Osteoblast (primary cell): ENCODE measurements around the gene SHROOM3. TPM values are rescaled to one million over a fixed set of nuclear protein-coding genes. Genes with fewer than 3 reads are reported as not detected.

ENCODE experiments used
- DNase-seq: peaks from one replicate; pipeline ENCODE4 v3.0.0; 2011; ENCODE audit warnings: low spot score, mixed read lengths; ENCODE audit not compliant: insufficient read length; ENCODE audit errors: missing footprints
- H2AFZ ChIP-seq: 2 replicates; pipeline ENCODE4 v1.6.0; 2011; ENCODE audit warnings: mild to moderate bottlenecking, low read length
- H3K27ac ChIP-seq: 2 replicates; pipeline ENCODE4 v1.5.1; 2011; ENCODE audit warnings: mild to moderate bottlenecking, low read depth, low read length, moderate library complexity
- H3K27me3 ChIP-seq: 2 replicates; pipeline ENCODE4 v1.6.0; 2012; ENCODE audit warnings: mild to moderate bottlenecking, control low read depth, inconsistent platforms, low read length, moderate library complexity; ENCODE audit not compliant: insufficient read depth
- H3K36me3 ChIP-seq: 2 replicates; pipeline ENCODE4 v1.5.1; 2011; ENCODE audit warnings: mild to moderate bottlenecking, low read length, control low read depth, moderate library complexity; ENCODE audit not compliant: insufficient read depth
- H3K4me1 ChIP-seq: 2 replicates; pipeline ENCODE4 v1.5.1; 2011; ENCODE audit warnings: mild to moderate bottlenecking, low read length, control low read depth, moderate library complexity; ENCODE audit not compliant: insufficient read depth
- H3K4me2 ChIP-seq: 2 replicates; pipeline ENCODE4 v1.6.0; 2011; ENCODE audit warnings: mild to moderate bottlenecking, low read length; ENCODE audit not compliant: insufficient read depth
- H3K4me3 ChIP-seq: fragments of 200-600 bp; sonication (generic); 3 replicates; pipeline ENCODE4 v1.5.1; 2012; ENCODE audit warnings: mild to moderate bottlenecking, low read length, inconsistent platforms; ENCODE audit not compliant: insufficient read depth
- H3K79me2 ChIP-seq: 2 replicates; pipeline ENCODE4 v1.6.0; 2012; ENCODE audit warnings: mild to moderate bottlenecking, low read length, control low read depth, inconsistent platforms; ENCODE audit not compliant: insufficient read depth
- H3K9me3 ChIP-seq: 2 replicates; pipeline ENCODE4 v1.5.1; 2011; ENCODE audit warnings: low read depth, low read length, control low read depth
- H4K20me1 ChIP-seq: 2 replicates; pipeline ENCODE4 v1.6.0; 2012; ENCODE audit warnings: mild to moderate bottlenecking, low read length, control low read depth; ENCODE audit not compliant: insufficient read depth
- CTCF ChIP-seq: IDR thresholded peaks from 2 replicates; pipeline ENCODE4 v1.5.1; 2011; ENCODE audit warnings: mild to moderate bottlenecking, low read depth, low read length, moderate library complexity; ENCODE audit errors: extremely low read depth
- total RNA-seq: library from RNA; depleted of rRNA; stranded (reverse); fragments of >200 nt; gene quantifications from 2 replicates; pipeline ENCODE4 v1.2.3, GENCODE V29; 2012

The SHROOM3 gene
- total RNA-seq, 1 donor = 9.8 TPM

GRCh38 chr4:76714226-76714625 is 279.2 kb downstream of the SHROOM3 start:
- Histone ChIP-seq H3K4me1 (peaks cover 5% of the 10 kb centered on the region), H3K4me3 (no peak overlapping the region), H3K36me3 (peaks cover 12% of the 10 kb centered on the region), H3K4me2 (no peak overlapping the region), H3K9me3 (no peaks in the 10 kb centered on the region), H3K27ac (no peak overlapping the region), H4K20me1 (no peaks in the 10 kb centered on the region), H3K79me2 (peaks cover 4% of the 10 kb centered on the region), H3K27me3 (no peaks in the 10 kb centered on the region), H2AFZ (no peak overlapping the region)
- no peak for DNase-seq
- no peak for TF ChIP-seq CTCF

DNA sequence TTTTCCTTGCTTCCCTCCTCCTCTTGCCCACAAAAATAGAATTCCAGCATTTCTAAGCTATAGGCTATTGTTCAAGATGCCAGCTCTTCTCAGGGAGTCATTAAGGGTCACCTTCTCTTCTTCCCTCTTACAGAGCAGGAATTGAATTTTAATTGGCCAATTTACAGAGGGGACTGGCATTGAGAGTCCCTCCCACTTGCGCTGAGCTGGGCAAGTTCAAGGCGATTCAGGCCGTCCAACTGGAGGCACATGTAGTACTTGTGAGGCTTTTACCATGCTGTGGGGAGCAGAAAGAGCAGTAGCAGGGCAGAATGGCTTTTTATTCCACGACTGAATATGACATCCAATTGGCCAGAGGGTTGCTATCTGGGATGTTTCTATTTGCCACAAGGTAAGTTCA is 281.0 kb downstream of the SHROOM3 start:
- Histone ChIP-seq H4K20me1 (no peaks in the 10 kb centered on the region), H3K4me2 (no peak overlapping the region), H3K27me3 (no peaks in the 10 kb centered on the region), H3K9me3 (no peaks in the 10 kb centered on the region), H3K4me3 (no peak overlapping the region), H3K27ac (no peak overlapping the region), H3K36me3 (peaks cover 8% of the 10 kb centered on the region), H3K4me1 (no peaks in the 10 kb centered on the region), H3K79me2 (peaks cover 2% of the 10 kb centered on the region), H2AFZ (no peak overlapping the region)
- TF ChIP-seq CTCF = no peak
- no peak for DNase-seq

- TF ChIP-seq CTCF = no peak
- Histone ChIP-seq H2AFZ (no peak overlapping the region), H3K27ac (no peak overlapping the region), H4K20me1 (no peaks in the 10 kb centered on the region), H3K36me3 (peaks cover 5% of the 10 kb centered on the region), H3K27me3 (no peaks in the 10 kb centered on the region), H3K4me3 (no peak overlapping the region), H3K79me2 (peaks cover 2% of the 10 kb centered on the region), H3K9me3 (no peaks in the 10 kb centered on the region), H3K4me2 (no peak overlapping the region), H3K4me1 (no peaks in the 10 kb centered on the region)
- no peak for DNase-seq
Measured at GRCh38 chr4:76716658-76717057, 281.6 kb downstream of the SHROOM3 start.

DNA sequence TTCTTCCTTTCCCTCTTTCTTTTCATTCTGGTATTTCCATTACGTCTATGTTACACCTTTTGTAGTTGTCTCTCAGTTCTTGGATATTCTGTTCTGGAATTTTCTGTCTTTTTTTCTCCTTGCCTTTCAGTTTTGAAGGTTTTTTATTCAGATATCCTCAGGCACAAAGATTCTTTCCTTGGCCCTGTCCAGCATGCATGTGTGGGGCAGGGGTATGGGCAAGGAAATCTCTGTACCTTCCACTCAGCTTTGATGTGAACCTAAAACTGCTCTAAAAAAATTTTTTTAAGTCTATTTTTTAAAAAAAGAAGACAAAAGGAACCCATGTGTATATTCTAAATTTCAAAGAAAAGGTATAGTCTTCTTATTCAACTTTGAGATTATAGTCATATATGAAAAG is 282.4 kb downstream of the SHROOM3 start:
- H3K36me3 ChIP-seq = peaks cover 5% of the 10 kb centered on the region
- no peak overlapping the region for H3K27ac ChIP-seq
- peaks cover 2% of the 10 kb centered on the region for H3K79me2 ChIP-seq
- no peaks in the 10 kb centered on the region for H3K9me3 ChIP-seq
- H3K4me3 ChIP-seq = no peak overlapping the region
- DNase-seq = no peak
- no peaks in the 10 kb centered on the region for H3K27me3 ChIP-seq
- H4K20me1 ChIP-seq = no peaks in the 10 kb centered on the region
- no peaks in the 10 kb centered on the region for H3K4me1 ChIP-seq
- no peak overlapping the region for H3K4me2 ChIP-seq
- H2AFZ ChIP-seq = no peak overlapping the region
- no peak for TF ChIP-seq CTCF
